HG03280 (cell line): ENCODE measurements around the gene CNIH2.
"Not testable (repeated sequence)": the region's sequence is repeated elsewhere in the genome, so short reads cannot be mapped to it uniquely, and the experiment has no call there.

Source experiments
- ATAC-seq: cut with Tn5 transposase; IDR thresholded peaks from one replicate; pipeline ENCODE4 v1.9.1; 2021; ENCODE audit warnings: mild to moderate bottlenecking, moderate library complexity; ENCODE audit not compliant: unreplicated experiment

CNIH2 gene

GRCh38 chr11:66277471-66278362 lies at the start of gene CNIH2:
CNIH2 (plus strand) TSS chr11:66278175; CDS start chr11:66278457, 282 bp downstream.
- no peak for ATAC-seq

GRCh38 chr11:66228521-66228920 lies 49.5 kb upstream of the CNIH2 start:
- ATAC-seq = no peak

GRCh38 chr11:66230156-66230555 lies 47.8 kb upstream of the CNIH2 start:
- no peak for ATAC-seq

GRCh38 chr11:66230978-66231377 lies 47.0 kb upstream of the CNIH2 start:
- ATAC-seq = no peak

GRCh38 chr11:66231561-66231960 lies 46.4 kb upstream of the CNIH2 start:
- no peak for ATAC-seq

- no peak for ATAC-seq
Measured at GRCh38 chr11:66232769-66233168, 45.2 kb upstream of the CNIH2 start.

GRCh38 chr11:66233301-66233700 lies 44.7 kb upstream of the CNIH2 start:
- no peak for ATAC-seq

GRCh38 chr11:66235141-66235540 lies 42.8 kb upstream of the CNIH2 start:
- ATAC-seq = no peak

- ATAC-seq = no peak
Measured at GRCh38 chr11:66237867-66238266, 40.1 kb upstream of the CNIH2 start.

- ATAC-seq = no peak
Measured at GRCh38 chr11:66238786-66239413, 39.1 kb upstream of the CNIH2 start.

GRCh38 chr11:66239511-66239910 lies 38.5 kb upstream of the CNIH2 start:
- no peak for ATAC-seq

GRCh38 chr11:66239998-66240780 lies 37.8 kb upstream of the CNIH2 start:
- ATAC-seq = no peak

GRCh38 chr11:66240781-66241136 lies 37.2 kb upstream of the CNIH2 start:
- ATAC-seq = no peak

- no peak for ATAC-seq
Measured at GRCh38 chr11:66242095-66242765, 35.7 kb upstream of the CNIH2 start.

GRCh38 chr11:66243782-66244535 lies 34.0 kb upstream of the CNIH2 start:
- no peak for ATAC-seq

GRCh38 chr11:66247295-66247694 lies 30.7 kb upstream of the CNIH2 start:
- ATAC-seq = no peak

- no peak for ATAC-seq
Measured at GRCh38 chr11:66247801-66248200, 30.2 kb upstream of the CNIH2 start.

- no peak for ATAC-seq
Measured at GRCh38 chr11:66248903-66249302, 29.1 kb upstream of the CNIH2 start.

GRCh38 chr11:66251809-66252208 lies 26.2 kb upstream of the CNIH2 start:
- no peak for ATAC-seq

GRCh38 chr11:66253081-66253480 lies 24.9 kb upstream of the CNIH2 start:
- ATAC-seq = not testable (repeated sequence)
